Measurements from ENCODE around the gene KRTAP10-1.

Gene KRTAP10-1

GRCh38 chr21:44494956-44495355 lies 45.0 kb downstream of the KRTAP10-1 start:
- TF ChIP-seq CTCF (IDR thresholded peaks at IDR 0.05; ENCODE audit: low read depth, low read length, missing control alignments), result no peak
- no peak overlapping the region for H3K4me3 ChIP-seq (ENCODE audit: low read depth, low read length)
- DNase-seq (ENCODE audit: low read depth), result no peak
- in situ Hi-C loops (cut with HindIII; ENCODE audit: low sequenced_read_pairs), result loop anchor here (25.0 kb wide), 1 partner anchor 108 kb away; no protein-coding TSS in a partner anchor

GRCh38 chr21:44494418-44494817 lies 45.6 kb downstream of the KRTAP10-1 start:
- H3K4me3 ChIP-seq (ENCODE audit: low read depth, low read length), result no peak overlapping the region
- in situ Hi-C loops (cut with HindIII; ENCODE audit: low sequenced_read_pairs), result loop anchor here (25.0 kb wide), 1 partner anchor 107 kb away; no protein-coding TSS in a partner anchor
- no peak for DNase-seq (ENCODE audit: low read depth)
- no peak for TF ChIP-seq CTCF (IDR thresholded peaks at IDR 0.05; ENCODE audit: low read depth, low read length, missing control alignments)

GRCh38 chr21:44492567-44493385 lies 47.2 kb downstream of the KRTAP10-1 start:
- DNase-seq (ENCODE audit: low read depth), result no peak
- in situ Hi-C loops (cut with HindIII; ENCODE audit: low sequenced_read_pairs), result loop anchor here (25.0 kb wide), 1 partner anchor 105 kb away; no protein-coding TSS in a partner anchor
- TF ChIP-seq CTCF (IDR thresholded peaks at IDR 0.05; ENCODE audit: low read depth, low read length, missing control alignments), result no peak
- H3K4me3 ChIP-seq (ENCODE audit: low read depth, low read length), result no peak overlapping the region

- TF ChIP-seq CTCF (IDR thresholded peaks at IDR 0.05; ENCODE audit: low read depth, low read length, missing control alignments), result no peak
- in situ Hi-C loops (cut with HindIII; ENCODE audit: low sequenced_read_pairs), result loop anchor here (25.0 kb wide), 1 partner anchor 104 kb away; no protein-coding TSS in a partner anchor
- no peak overlapping the region for H3K4me3 ChIP-seq (ENCODE audit: low read depth, low read length)
- no peak for DNase-seq (ENCODE audit: low read depth)
Observed at GRCh38 chr21:44490816-44491215, 49.2 kb downstream of the KRTAP10-1 start.

GRCh38 chr21:44490405-44490804 lies 49.6 kb downstream of the KRTAP10-1 start:
- H3K4me3 ChIP-seq (ENCODE audit: low read depth, low read length), result no peak overlapping the region
- no peak for DNase-seq (ENCODE audit: low read depth)
- TF ChIP-seq CTCF (IDR thresholded peaks at IDR 0.05; ENCODE audit: low read depth, low read length, missing control alignments), result no peak
- in situ Hi-C loops (cut with HindIII; ENCODE audit: low sequenced_read_pairs), result loop anchor here (25.0 kb wide), 1 partner anchor 103 kb away; no protein-coding TSS in a partner anchor

- no peak for TF ChIP-seq CTCF (IDR thresholded peaks at IDR 0.05; ENCODE audit: low read depth, low read length, missing control alignments)
- in situ Hi-C loops (cut with HindIII; ENCODE audit: low sequenced_read_pairs), result loop anchor here (25.0 kb wide), 1 partner anchor 103 kb away; no protein-coding TSS in a partner anchor
- H3K4me3 ChIP-seq (ENCODE audit: low read depth, low read length), result no peak overlapping the region
- DNase-seq (ENCODE audit: low read depth), result no peak
Observed at GRCh38 chr21:44489962-44490361, 50.0 kb downstream of the KRTAP10-1 start.
